HT-29 (cell line): Measurements from ENCODE around the gene IGF2. TPM values are rescaled to one million over a fixed set of nuclear protein-coding genes. Genes with fewer than 3 reads are reported as not detected.

Experiments used
- DNase-seq: peaks from one replicate; pipeline ENCODE4 v3.0.0-alpha.2; 2015; ENCODE audit warnings: low spot score
- total RNA-seq: library from RNA; depleted of rRNA; stranded (reverse); fragments of >200 nt; shearing (Covaris generic); gene quantifications from 2 replicates; pipeline ENCODE4 v1.2.3, GENCODE V29; 2014

IGF2 gene
- total RNA-seq, 1 experiment from 2014 or later = 11.4 TPM

GRCh38 chr11:2137202-2138067 is 1.8 kb downstream of the IGF2 start:
- peak; percentile 66 for DNase-seq

GRCh38 chr11:2136952-2137201 is 2.3 kb downstream of the IGF2 start:
- no peak for DNase-seq

- no peak for DNase-seq
Measured at GRCh38 chr11:2136209-2136951, 2.8 kb downstream of the IGF2 start.

GRCh38 chr11:2135648-2136201 is 3.5 kb downstream of the IGF2 start:
- DNase-seq = no peak

- DNase-seq = no peak
Measured at GRCh38 chr11:2135018-2135569, 4.1 kb downstream of the IGF2 start.

GRCh38 chr11:2134022-2135010 is 4.9 kb downstream of the IGF2 start:
- DNase-seq = no peak

- DNase-seq = no peak
Measured at GRCh38 chr11:2133241-2134021, 5.8 kb downstream of the IGF2 start.

GRCh38 chr11:2132874-2133240 is 6.3 kb downstream of the IGF2 start:
- no peak for DNase-seq

- no peak for DNase-seq
Measured at GRCh38 chr11:2132246-2132645, 6.9 kb downstream of the IGF2 start.

- DNase-seq = no peak
Measured at GRCh38 chr11:2131371-2132236, 7.6 kb downstream of the IGF2 start.

GRCh38 chr11:2130881-2131352 is 8.3 kb downstream of the IGF2 start:
- no peak for DNase-seq

- no peak for DNase-seq
Measured at GRCh38 chr11:2129699-2130366, 9.4 kb downstream of the IGF2 start.

- DNase-seq = no peak
Measured at GRCh38 chr11:2129308-2129698, 9.9 kb downstream of the IGF2 start.

- no peak for DNase-seq
Measured at GRCh38 chr11:2128511-2129307, 10.5 kb downstream of the IGF2 start.

GRCh38 chr11:2128130-2128510 is 11.1 kb downstream of the IGF2 start:
- no peak for DNase-seq

GRCh38 chr11:2127482-2128129 is 11.6 kb downstream of the IGF2 start:
- no peak for DNase-seq

- no peak for DNase-seq
Measured at GRCh38 chr11:2126520-2127085, 12.6 kb downstream of the IGF2 start.
